ENCODE results near the gene NLRP7.
"Not testable (repeated sequence)": the region's sequence is repeated elsewhere in the genome, so short reads cannot be mapped to it uniquely, and the experiment has no call there.

DNA sequence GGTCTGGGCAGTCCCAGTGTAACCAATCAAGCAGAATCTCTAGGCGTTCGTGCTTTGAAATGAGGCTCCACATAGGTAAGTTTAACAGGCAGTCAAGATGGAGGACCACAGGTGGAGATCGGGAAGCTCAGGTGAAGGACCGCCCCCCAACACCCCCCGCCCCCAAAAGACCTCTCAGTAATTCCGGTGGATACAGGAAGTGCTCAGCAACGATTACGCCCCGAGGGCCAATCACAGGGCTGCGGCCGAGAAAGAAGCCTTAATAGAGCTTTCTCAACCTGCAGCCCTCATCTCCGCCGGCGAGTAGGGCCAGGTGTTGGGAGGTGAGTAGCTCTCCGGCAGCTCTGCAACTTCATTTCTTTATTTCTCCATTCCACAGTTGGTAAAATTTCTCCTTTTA is 17.7 kb upstream of the NLRP7 start:
- TF ChIP-seq, protein P1, sequence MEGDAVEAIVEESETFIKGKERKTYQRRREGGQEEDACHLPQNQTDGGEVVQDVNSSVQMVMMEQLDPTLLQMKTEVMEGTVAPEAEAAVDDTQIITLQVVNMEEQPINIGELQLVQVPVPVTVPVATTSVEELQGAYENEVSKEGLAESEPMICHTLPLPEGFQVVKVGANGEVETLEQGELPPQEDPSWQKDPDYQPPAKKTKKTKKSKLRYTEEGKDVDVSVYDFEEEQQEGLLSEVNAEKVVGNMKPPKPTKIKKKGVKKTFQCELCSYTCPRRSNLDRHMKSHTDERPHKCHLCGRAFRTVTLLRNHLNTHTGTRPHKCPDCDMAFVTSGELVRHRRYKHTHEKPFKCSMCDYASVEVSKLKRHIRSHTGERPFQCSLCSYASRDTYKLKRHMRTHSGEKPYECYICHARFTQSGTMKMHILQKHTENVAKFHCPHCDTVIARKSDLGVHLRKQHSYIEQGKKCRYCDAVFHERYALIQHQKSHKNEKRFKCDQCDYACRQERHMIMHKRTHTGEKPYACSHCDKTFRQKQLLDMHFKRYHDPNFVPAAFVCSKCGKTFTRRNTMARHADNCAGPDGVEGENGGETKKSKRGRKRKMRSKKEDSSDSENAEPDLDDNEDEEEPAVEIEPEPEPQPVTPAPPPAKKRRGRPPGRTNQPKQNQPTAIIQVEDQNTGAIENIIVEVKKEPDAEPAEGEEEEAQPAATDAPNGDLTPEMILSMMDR (conservative IDR thresholded peaks at IDR 0.05 in 1 of 2, IDR thresholded peaks at IDR 0.05 in 1 of 2; ENCODE audit: low read depth in 1 of 2, low read length in 2 of 2): not testable (repeated sequence)
- TF ChIP-seq EZH2 (IDR thresholded peaks at IDR 0.05; ENCODE audit: low read length, missing control alignments): not testable (repeated sequence)
